GM12878 (cell line): Measurements from ENCODE around the gene FRZB.

Source experiments
- CHD2 ChIP-seq: IDR thresholded peaks from 2 replicates; pipeline ENCODE4 v1.6.1; 2011; ENCODE audit warnings: low read depth, low read length, improper control_type of control experiment, borderline replicate concordance
- NR2C2 ChIP-seq: IDR thresholded peaks from 2 replicates; pipeline ENCODE4 v1.6.1; 2011; ENCODE audit warnings: borderline replicate concordance, low read depth; ENCODE audit not compliant: control insufficient read depth, insufficient read length
- POLR2A ChIP-seq: IDR thresholded peaks from 2 replicates; pipeline ENCODE4 v1.6.1; 2011; ENCODE audit warnings: low read depth, mild to moderate bottlenecking, low read length
- RAD51 ChIP-seq: fragments of 450-650 bp; IDR thresholded peaks from 2 replicates; pipeline ENCODE4 v1.6.1; 2016; ENCODE audit warnings: moderate library complexity, mild to moderate bottlenecking, inconsistent platforms

GRCh38 chr2:182910965-182911364, 44.5 kb upstream of the FRZB start:
- no peak for TF ChIP-seq NR2C2
- no peak for TF ChIP-seq RAD51
- TF ChIP-seq POLR2A, result no peak
- no peak for TF ChIP-seq CHD2
